ENCODE measurements around the gene SERPINA12.
"Not testable (repeated sequence)": the region's sequence is repeated elsewhere in the genome, so short reads cannot be mapped to it uniquely, and the experiment has no call there.

SERPINA12 gene

GRCh38 chr14:94514351-94514750 is 5.1 kb upstream of the SERPINA12 start:
- H3K4me3 ChIP-seq: no peak overlapping the region
- peaks cover 0 to 6% (median 0%) of the 10 kb centered on the region in 4 donors for H3K4me1 ChIP-seq
- no peaks in the 10 kb centered on the region for H3K9me3 ChIP-seq
- no peak overlapping the region for H3K27ac ChIP-seq
- no peak for DNase-seq
- intact Hi-C loops (cut with DNase I; ENCODE audit: low total_unique reads): no loop called here
- H3K27me3 ChIP-seq: peaks cover 0 to 12% of the 10 kb centered on the region in 2 donors
- no peak for TF ChIP-seq CTCF (IDR thresholded peaks at IDR 0.05)
- H3K36me3 ChIP-seq: no peaks in the 10 kb centered on the region

- H3K4me1 ChIP-seq; H3K9me3 ChIP-seq; H3K36me3 ChIP-seq; DNase-seq; H3K27me3 ChIP-seq; H3K4me3 ChIP-seq; H3K27ac ChIP-seq; intact Hi-C loops (cut with DNase I; ENCODE audit: low total_unique reads): not testable (repeated sequence)
Observed at GRCh38 chr14:94510481-94510880, 1.2 kb upstream of the SERPINA12 start.

GRCh38 chr14:94505641-94506040 is 3.6 kb downstream of the SERPINA12 start:
- Histone ChIP-seq H3K27me3 (peaks cover 0 to 4% of the 10 kb centered on the region in 2 donors), H3K4me1 (no peaks in the 10 kb centered on the region), H3K36me3 (no peaks in the 10 kb centered on the region), H3K27ac (no peak overlapping the region), H3K4me3 (no peak overlapping the region), H3K9me3 (no peaks in the 10 kb centered on the region)
- DNase-seq: no peak
- intact Hi-C loops (cut with DNase I; ENCODE audit: low total_unique reads): no loop called here
- TF ChIP-seq CTCF (IDR thresholded peaks at IDR 0.05): no peak

- H3K27ac ChIP-seq: no peak overlapping the region
- TF ChIP-seq CTCF (IDR thresholded peaks at IDR 0.05): no peak
- no peaks in the 10 kb centered on the region for H3K4me1 ChIP-seq
- no peak for DNase-seq
- no peaks in the 10 kb centered on the region for H3K36me3 ChIP-seq
- intact Hi-C loops (cut with DNase I; ENCODE audit: low total_unique reads): no loop called here
- H3K9me3 ChIP-seq: no peaks in the 10 kb centered on the region
- H3K4me3 ChIP-seq: no peak overlapping the region
- H3K27me3 ChIP-seq: peaks cover 0 to 4% of the 10 kb centered on the region in 2 donors
Observed at GRCh38 chr14:94505206-94505605, 4.1 kb downstream of the SERPINA12 start.

GRCh38 chr14:94501588-94502516 is 7.4 kb downstream of the SERPINA12 start:
- no peaks in the 10 kb centered on the region for H3K4me1 ChIP-seq
- no peak overlapping the region for H3K27ac ChIP-seq
- no peak overlapping the region for H3K4me3 ChIP-seq
- intact Hi-C loops (cut with DNase I; ENCODE audit: low total_unique reads): no loop called here
- DNase-seq: no peak
- no peaks in the 10 kb centered on the region for H3K36me3 ChIP-seq
- peaks cover 0 to 4% of the 10 kb centered on the region in 2 donors for H3K27me3 ChIP-seq
- no peak for TF ChIP-seq CTCF (IDR thresholded peaks at IDR 0.05)
- H3K9me3 ChIP-seq: no peaks in the 10 kb centered on the region

GRCh38 chr14:94500264-94500663 is 9.0 kb downstream of the SERPINA12 start:
- Histone ChIP-seq H3K27me3 (peaks cover 0 to 4% of the 10 kb centered on the region in 2 donors), H3K4me1 (no peaks in the 10 kb centered on the region), H3K36me3 (no peaks in the 10 kb centered on the region), H3K27ac (no peak overlapping the region), H3K9me3 (no peaks in the 10 kb centered on the region), H3K4me3 (no peak overlapping the region)
- intact Hi-C loops (cut with DNase I; ENCODE audit: low total_unique reads): no loop called here
- DNase-seq: no peak
- TF ChIP-seq CTCF (IDR thresholded peaks at IDR 0.05): no peak

All from tibial artery (tissue), 4 donors.